ENCODE measurements around the gene ALDH1L1. TPM values are rescaled to one million over a fixed set of nuclear protein-coding genes. Genes with fewer than 3 reads are reported as not detected.

ALDH1L1 gene
- total and polyA plus RNA-seq, 9 of the 15 experiments (the other 6 are each of a cell fraction or from before 2014, with no cell fraction given), result 0.06 to 1.9 (median 0.57) TPM; not detected in 1

DNA sequence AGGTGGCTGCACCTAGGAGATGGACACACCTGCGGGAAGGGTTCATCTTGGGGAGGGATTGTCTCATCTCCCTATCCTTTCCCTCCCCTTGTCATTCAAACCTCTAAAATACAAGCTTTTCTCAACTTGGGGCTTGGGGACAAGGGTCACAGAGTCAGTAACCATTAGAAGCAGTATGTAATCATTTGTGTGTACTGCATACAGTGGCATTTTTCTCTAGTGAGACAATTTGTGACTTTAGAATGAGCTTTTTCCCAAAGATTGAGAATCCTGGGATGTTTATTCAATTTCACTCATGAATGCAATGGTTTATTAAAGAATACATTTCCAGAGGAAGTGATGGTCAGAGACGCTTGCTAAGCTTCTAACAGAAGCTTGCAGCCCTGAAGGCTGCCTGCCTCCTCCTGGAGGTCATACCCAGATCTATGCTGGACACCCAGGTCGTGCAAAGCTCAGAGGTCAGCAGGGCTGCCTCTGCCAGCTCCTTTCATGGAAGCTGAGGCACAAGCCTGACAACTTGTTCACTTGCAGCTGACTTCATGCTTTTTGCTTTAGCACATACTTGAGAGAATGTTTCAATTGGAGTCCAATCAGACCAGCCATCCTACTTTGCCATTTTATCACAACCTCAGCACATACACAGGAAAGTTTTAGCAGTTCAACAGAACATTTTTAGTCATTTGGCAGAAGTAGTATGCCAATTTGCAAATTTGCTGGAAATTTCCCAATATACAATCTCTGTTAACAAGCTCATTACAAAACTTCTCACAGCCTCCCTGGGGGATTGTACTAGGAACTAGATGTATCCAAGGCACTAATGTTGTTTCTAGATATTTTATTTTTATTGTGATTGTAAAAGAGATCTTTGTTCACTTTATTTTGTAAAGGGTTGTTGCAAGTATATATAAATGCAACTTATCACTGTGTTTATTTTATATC is 25.6 kb upstream of the ALDH1L1 start:
- ChIA-PET CTCF (ENCODE audit: low intra/inter-chr PET ratio) (no interaction called here), POLR2A (no interaction called here)
- H3K36me3 ChIP-seq (ENCODE audit: control insufficient read depth, insufficient read depth, low read length), result no peaks in the 10 kb centered on the region
- no peaks in the 10 kb centered on the region for H4K20me1 ChIP-seq (replicated peaks; ENCODE audit: control insufficient read depth, insufficient read depth, low read length)
- FAIRE-seq, result no peak
- 0% methylated on average over 2 of the region's 3 CpGs for WGBS (ENCODE audit: insufficient coverage, low coverage, missing lambda C conversion rate)
- no peak overlapping the region for H3K27ac ChIP-seq (ENCODE audit: extremely low read depth, low read depth, low read length)
- H3K27me3 ChIP-seq (ENCODE audit: control insufficient read depth in 2 of 2, insufficient read depth in 2 of 2, low read length in 2 of 2), result peaks cover 0 to 2% of the 10 kb centered on the region in 2 experiments; a peak in 2 of 5 replicates
- in situ Hi-C loops (cut with MboI), result no loop called here
- H3K79me2 ChIP-seq (ENCODE audit: control insufficient read depth, insufficient read depth, low read length), result no peaks in the 10 kb centered on the region
- H3K4me3 ChIP-seq, result no peak overlapping the region
- no peak overlapping the region for H3K4me2 ChIP-seq (ENCODE audit: insufficient read depth, low read length)
- H3K4me1 ChIP-seq (replicated peaks in 1 of 2; ENCODE audit: control insufficient read depth in 2 of 2, insufficient read depth in 2 of 2, low read length in 2 of 2), result no peaks in the 10 kb centered on the region; a peak in 1 of 5 replicates
- intact Hi-C loops (cut with micrococcal nuclease), result no loop called here
- no peak overlapping the region for H2AFZ ChIP-seq (ENCODE audit: low read depth, low read length)
- no peaks in the 10 kb centered on the region for H3K9me3 ChIP-seq (replicated peaks; ENCODE audit: control insufficient read depth, insufficient read depth, low read depth, low read length)
- ATAC-seq, result no peak
- H3K9me1 ChIP-seq (ENCODE audit: control insufficient read depth, insufficient read depth, low read length), result no peaks in the 10 kb centered on the region
- no peak overlapping the region for H3K9ac ChIP-seq (ENCODE audit: insufficient read depth in 1 of 2, low read depth in 2 of 2, low read length in 2 of 2)
- TF ChIP-seq, protein P1, sequence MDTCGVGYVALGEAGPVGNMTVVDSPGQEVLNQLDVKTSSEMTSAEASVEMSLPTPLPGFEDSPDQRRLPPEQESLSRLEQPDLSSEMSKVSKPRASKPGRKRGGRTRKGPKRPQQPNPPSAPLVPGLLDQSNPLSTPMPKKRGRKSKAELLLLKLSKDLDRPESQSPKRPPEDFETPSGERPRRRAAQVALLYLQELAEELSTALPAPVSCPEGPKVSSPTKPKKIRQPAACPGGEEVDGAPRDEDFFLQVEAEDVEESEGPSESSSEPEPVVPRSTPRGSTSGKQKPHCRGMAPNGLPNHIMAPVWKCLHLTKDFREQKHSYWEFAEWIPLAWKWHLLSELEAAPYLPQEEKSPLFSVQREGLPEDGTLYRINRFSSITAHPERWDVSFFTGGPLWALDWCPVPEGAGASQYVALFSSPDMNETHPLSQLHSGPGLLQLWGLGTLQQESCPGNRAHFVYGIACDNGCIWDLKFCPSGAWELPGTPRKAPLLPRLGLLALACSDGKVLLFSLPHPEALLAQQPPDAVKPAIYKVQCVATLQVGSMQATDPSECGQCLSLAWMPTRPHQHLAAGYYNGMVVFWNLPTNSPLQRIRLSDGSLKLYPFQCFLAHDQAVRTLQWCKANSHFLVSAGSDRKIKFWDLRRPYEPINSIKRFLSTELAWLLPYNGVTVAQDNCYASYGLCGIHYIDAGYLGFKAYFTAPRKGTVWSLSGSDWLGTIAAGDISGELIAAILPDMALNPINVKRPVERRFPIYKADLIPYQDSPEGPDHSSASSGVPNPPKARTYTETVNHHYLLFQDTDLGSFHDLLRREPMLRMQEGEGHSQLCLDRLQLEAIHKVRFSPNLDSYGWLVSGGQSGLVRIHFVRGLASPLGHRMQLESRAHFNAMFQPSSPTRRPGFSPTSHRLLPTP (IDR thresholded peaks at IDR 0.05; ENCODE audit: borderline replicate concordance, extremely low read depth, insufficient read length), result no peak
- TF ChIP-seq PURB (CRISPR knock-in tag; IDR thresholded peaks at IDR 0.05; ENCODE audit: low read depth) (no peak), KHSRP (IDR thresholded peaks at IDR 0.05) (no peak), E2F3 (CRISPR knock-in tag; IDR thresholded peaks at IDR 0.05) (no peak), ZNF347 (CRISPR knock-in tag; IDR thresholded peaks at IDR 0.05; ENCODE audit: low read depth) (no peak), ZNF282 (CRISPR knock-in tag; IDR thresholded peaks at IDR 0.05) (no peak), NFIX (CRISPR knock-in tag; IDR thresholded peaks at IDR 0.05; ENCODE audit: low read depth) (no peak)
- TF ChIP-seq, protein P2, sequence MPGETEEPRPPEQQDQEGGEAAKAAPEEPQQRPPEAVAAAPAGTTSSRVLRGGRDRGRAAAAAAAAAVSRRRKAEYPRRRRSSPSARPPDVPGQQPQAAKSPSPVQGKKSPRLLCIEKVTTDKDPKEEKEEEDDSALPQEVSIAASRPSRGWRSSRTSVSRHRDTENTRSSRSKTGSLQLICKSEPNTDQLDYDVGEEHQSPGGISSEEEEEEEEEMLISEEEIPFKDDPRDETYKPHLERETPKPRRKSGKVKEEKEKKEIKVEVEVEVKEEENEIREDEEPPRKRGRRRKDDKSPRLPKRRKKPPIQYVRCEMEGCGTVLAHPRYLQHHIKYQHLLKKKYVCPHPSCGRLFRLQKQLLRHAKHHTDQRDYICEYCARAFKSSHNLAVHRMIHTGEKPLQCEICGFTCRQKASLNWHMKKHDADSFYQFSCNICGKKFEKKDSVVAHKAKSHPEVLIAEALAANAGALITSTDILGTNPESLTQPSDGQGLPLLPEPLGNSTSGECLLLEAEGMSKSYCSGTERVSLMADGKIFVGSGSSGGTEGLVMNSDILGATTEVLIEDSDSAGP (CRISPR knock-in tag; IDR thresholded peaks at IDR 0.05), result no peak
- no TSS peak for BruUV-seq (replicated peaks)
- no peak for DNase-seq (ENCODE audit: extremely low read depth in 1 of 4, low spot score in 3 of 4)
